ENCODE measurements around the gene PCDHA8.
"Not testable (repeated sequence)": the region's sequence is repeated elsewhere in the genome, so short reads cannot be mapped to it uniquely, and the experiment has no call there.

Gene PCDHA8, protein sequence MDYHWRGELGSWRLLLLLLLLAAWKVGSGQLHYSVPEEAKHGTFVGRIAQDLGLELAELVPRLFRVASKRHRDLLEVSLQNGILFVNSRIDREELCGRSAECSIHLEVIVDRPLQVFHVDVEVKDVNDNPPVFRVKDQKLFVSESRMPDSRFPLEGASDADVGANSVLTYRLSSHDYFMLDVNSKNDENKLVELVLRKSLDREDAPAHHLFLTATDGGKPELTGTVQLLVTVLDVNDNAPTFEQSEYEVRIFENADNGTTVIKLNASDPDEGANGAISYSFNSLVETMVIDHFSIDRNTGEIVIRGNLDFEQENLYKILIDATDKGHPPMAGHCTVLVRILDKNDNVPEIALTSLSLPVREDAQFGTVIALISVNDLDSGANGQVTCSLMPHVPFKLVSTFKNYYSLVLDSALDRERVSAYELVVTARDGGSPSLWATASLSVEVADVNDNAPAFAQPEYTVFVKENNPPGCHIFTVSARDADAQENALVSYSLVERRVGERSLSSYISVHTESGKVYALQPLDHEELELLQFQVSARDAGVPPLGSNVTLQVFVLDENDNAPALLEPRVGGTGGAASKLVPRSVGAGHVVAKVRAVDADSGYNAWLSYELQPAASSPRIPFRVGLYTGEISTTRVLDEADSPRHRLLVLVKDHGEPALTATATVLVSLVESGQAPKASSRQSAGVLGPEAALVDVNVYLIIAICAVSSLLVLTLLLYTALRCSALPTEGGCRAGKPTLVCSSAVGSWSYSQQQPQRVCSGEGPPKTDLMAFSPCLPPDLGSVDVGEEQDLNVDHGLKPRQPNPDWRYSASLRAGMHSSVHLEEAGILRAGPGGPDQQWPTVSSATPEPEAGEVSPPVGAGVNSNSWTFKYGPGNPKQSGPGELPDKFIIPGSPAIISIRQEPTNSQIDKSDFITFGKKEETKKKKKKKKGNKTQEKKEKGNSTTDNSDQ

DNA sequence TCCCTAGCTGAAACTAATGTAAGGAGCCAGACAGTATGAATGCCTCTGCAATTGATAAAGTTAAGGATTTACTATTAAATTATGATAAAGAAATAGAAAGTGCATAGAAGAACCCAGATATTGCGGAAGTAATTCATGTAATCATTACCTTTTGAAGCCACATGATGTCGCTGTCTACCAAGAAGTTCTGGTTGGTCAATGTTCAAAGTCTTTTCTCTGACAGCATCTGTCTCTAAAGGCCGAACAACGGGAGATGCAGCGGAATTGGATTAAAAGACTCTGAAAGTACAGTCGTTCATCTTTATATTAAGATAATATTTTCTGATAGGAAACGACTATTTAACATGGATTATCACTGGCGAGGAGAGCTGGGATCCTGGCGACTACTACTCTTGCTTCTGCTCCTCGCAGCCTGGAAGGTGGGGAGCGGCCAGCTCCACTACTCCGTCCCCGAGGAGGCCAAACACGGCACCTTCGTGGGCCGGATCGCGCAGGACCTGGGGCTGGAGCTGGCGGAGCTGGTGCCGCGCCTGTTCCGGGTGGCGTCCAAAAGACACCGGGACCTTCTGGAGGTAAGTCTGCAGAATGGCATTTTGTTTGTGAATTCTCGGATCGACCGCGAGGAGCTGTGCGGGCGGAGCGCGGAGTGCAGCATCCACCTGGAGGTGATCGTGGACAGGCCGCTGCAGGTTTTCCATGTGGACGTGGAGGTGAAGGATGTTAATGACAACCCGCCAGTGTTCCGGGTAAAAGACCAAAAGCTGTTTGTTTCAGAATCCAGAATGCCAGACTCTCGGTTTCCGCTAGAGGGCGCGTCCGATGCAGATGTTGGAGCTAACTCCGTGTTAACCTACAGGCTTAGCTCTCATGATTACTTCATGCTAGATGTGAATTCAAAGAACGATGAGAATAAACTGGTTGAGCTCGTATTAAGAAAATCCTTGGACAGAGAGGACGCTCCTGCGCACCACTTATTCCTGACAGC is at the start of gene PCDHA8:
Gene PCDHA8, plus strand, starts transcription at position 210 of the 985 bp plus-strand sequence. Its CDS starts 135 bp downstream, at position 345.
- DNase-seq (ENCODE audit: low read depth), result no peak

DNA sequence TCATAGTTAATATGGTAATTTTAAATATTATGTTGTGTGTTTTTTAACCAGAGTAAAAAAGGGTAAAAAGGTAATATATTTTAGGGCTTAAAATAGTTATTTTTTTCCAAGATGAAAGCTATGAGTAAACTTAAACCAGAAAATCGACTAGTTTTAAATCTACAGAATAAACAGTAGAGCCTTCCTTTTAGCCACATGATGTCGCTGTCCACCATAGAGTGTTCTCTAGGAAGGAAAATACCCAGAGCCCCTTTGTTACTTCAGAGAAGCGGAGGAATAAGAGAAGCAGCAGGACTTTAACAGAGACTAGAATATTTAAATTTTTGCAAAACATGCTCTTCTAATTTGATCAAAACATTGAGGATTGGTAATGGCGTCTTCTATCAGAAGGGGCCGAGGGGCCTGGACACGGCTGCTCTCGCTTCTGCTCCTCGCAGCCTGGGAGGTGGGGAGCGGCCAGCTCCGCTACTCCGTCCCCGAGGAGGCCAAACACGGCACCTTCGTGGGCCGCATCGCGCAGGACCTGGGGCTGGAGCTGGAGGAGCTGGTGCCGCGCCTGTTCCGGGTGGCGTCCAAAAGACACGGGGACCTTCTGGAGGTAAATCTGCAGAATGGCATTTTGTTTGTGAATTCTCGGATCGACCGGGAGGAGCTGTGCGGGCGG is 46.3 kb upstream of the PCDHA8 start, which contains the start of gene PCDHA2:
Gene PCDHA2, plus strand, starts transcription at position 258 of the 664 bp plus-strand sequence.
- no peak for DNase-seq (ENCODE audit: low read depth)

DNA sequence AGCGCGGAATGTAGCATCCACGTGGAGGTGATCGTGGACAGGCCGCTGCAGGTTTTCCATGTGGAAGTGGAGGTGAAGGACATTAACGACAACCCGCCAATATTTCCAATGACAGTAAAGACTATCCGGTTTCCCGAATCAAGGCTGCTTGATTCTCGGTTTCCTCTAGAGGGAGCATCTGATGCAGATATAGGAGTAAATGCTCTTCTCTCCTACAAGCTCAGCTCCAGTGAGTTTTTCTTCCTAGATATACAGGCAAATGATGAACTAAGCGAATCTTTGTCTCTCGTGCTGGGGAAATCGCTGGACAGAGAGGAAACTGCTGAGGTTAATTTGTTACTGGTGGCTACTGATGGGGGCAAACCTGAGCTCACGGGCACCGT is 45.7 kb upstream of the PCDHA8 start:
- no peak for DNase-seq (ENCODE audit: low read depth)

DNA sequence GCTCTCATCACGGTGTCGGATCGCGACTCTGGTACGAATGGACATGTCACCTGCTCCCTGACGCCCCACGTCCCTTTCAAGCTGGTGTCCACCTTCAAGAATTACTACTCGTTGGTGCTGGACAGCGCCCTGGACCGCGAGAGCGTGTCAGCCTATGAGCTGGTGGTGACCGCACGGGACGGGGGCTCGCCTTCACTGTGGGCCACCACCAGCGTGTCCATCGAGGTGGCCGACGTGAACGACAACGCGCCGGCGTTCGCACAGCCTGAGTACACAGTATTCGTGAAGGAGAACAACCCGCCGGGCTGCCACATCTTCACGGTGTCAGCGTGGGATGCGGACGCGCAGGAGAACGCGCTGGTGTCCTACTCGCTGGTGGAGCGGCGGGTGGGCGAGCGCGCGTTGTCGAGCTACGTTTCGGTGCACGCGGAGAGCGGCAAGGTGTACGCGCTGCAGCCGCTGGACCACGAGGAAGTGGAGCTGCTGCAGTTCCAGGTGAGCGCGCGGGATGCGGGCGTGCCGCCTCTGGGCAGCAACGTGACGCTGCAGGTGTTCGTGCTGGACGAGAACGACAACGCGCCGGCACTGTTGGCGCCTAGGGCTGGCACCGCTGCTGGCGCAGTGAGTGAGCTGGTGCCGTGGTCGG is 44.8 kb upstream of the PCDHA8 start:
- not testable (repeated sequence) for DNase-seq (ENCODE audit: low read depth)

DNA sequence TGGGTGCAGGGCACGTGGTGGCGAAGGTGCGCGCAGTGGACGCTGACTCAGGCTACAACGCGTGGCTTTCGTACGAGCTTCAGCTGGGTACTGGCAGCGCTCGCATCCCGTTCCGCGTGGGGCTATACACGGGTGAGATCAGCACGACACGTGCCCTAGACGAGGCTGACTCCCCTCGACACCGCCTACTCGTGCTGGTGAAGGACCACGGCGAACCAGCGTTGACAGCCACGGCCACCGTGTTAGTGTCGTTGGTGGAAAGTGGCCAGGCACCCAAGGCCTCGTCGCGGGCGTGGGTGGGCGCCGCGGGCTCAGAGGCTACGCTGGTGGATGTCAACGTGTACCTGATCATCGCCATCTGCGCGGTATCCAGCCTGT is 44.3 kb upstream of the PCDHA8 start:
- no peak for DNase-seq (ENCODE audit: low read depth)

DNA sequence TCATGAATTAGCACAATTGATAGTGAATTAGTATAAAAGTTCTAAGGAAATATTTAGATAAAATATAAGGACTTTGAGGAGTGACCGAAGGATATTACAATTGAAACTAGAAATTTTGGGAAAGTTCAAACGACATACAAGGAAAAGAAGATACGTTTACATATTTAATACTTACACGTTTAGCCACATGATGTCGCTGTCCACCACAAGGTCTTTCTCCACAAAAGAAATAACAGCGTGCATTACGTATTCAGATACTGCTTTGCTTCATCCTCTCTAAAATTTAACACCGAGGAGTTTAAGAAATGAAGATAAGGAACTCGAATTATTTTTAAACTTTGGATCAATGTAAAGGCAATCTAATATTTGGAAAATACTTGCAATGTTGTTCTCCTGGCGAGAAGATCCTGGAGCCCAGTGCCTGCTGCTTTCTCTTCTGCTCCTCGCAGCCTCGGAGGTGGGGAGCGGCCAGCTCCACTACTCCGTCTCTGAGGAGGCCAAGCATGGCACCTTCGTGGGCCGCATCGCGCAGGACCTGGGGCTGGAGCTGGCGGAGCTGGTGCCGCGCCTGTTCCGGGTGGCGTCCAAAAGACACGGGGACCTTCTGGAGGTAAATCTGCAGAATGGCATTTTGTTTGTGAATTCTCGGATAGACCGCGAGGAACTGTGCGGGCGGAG is 40.0 kb upstream of the PCDHA8 start, which contains the start of gene PCDHA3:
Gene PCDHA3, plus strand, starts transcription at position 242 of the 678 bp plus-strand sequence.
- no peak for DNase-seq (ENCODE audit: low read depth)

DNA sequence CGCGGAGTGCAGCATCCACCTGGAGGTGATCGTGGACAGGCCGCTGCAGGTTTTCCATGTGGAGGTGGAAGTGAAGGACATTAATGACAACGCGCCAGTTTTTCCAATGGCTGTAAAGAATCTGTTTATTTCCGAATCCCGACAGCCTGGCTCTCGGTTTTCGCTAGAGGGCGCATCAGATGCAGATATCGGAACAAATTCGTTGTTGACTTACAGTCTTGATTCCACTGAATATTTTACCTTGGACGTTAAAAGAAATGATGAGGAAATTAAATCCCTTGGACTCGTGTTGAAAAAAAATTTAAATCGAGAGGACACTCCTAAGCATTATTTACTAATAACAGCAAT is 39.5 kb upstream of the PCDHA8 start:
- DNase-seq (ENCODE audit: low read depth), result no peak

DNA sequence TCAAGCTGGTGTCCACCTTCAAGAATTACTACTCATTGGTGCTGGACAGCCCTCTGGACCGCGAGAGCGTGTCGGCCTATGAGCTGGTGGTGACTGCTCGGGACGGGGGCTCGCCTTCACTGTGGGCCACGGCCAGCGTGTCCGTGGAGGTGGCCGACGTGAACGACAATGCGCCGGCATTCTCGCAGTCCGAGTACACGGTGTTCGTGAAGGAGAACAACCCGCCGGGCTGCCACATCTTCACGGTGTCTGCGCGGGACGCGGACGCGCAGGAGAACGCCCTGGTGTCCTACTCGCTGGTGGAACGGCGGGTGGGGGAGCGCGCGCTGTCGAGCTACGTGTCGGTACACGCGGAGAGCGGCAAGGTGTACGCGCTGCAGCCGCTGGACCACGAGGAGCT is 38.6 kb upstream of the PCDHA8 start:
- DNase-seq (ENCODE audit: low read depth), result not testable (repeated sequence)

DNA sequence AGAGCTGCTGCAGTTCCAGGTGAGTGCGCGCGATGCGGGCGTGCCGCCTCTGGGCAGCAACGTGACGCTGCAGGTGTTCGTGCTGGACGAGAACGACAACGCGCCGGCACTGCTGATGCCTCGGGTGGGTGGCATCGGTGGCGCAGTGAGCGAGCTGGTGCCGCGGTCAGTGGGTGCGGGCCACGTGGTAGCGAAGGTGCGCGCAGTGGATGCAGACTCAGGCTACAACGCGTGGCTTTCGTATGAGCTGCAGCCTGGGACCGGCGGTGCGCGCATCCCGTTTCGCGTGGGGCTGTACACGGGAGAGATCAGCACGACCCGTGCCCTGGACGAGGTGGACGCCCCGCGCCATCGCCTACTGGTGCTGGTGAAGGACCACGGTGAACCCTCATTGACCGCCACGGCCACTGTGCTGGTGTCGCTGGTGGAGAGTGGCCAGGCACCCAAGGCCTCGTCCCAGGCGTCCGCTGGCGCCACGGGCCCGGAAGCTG is 38.2 kb upstream of the PCDHA8 start:
- no peak for DNase-seq (ENCODE audit: low read depth)

DNA sequence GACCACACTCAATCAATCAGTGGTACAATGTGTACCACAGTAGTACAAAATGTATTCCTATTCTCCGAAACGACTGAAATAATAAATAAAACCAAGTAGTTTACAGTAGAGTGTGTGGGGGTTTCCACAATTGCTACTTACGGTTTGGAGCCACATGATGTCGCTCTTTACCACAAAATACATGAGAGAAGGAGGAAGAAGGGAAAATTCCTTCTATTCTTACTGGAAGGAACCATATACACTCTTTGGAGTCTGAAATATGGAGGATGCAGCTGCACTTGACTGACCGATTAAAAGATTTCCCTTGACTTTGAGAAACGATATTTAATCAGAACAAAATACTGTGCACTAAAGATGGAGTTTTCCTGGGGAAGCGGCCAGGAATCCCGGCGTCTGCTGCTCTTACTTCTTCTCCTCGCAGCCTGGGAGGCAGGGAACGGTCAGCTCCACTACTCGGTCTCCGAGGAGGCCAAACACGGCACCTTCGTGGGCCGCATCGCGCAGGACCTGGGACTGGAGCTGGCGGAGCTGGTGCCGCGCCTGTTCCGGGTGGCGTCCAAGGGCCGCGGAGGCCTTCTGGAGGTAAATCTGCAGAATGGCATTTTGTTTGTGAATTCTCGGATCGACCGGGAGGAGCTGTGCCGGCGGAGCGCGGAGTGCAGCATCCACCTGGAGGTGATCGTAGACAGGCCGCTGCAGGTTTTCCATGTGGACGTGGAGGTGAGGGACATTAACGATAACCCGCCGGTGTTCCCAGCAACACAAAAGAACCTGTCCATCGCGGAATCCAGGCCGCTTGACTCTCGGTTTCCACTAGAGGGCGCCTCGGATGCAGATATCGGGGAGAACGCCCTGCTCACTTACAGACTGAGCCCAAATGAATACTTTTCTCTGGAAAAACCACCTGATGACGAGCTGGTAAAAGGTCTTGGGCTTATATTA is 33.9 kb upstream of the PCDHA8 start, which contains the start of gene PCDHA4:
Gene PCDHA4, plus strand, starts transcription at position 235 of the 942 bp plus-strand sequence.
- no peak for DNase-seq (ENCODE audit: low read depth)

DNA sequence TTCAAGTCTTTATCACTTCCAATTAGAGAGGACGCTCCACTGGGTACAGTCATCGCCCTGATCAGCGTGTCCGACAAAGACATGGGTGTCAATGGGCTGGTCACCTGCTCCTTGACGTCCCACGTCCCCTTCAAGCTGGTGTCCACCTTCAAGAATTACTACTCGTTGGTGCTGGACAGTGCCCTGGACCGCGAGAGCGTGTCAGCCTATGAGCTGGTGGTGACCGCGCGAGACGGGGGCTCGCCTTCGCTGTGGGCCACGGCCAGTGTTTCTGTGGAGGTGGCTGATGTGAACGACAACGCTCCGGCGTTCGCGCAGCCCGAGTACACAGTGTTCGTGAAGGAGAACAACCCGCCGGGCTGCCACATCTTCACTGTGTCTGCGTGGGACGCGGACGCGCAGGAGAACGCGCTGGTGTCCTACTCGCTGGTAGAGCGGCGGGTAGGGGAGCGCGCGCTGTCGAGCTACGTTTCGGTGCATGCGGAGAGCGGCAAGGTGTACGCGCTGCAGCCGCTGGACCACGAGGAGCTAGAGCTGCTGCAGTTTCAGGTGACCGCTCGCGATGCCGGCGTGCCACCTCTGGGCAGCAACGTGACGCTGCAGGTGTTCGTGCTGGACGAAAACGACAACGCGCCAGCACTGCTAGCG is 32.6 kb upstream of the PCDHA8 start:
- DNase-seq (ENCODE audit: low read depth), result not testable (repeated sequence)

DNA sequence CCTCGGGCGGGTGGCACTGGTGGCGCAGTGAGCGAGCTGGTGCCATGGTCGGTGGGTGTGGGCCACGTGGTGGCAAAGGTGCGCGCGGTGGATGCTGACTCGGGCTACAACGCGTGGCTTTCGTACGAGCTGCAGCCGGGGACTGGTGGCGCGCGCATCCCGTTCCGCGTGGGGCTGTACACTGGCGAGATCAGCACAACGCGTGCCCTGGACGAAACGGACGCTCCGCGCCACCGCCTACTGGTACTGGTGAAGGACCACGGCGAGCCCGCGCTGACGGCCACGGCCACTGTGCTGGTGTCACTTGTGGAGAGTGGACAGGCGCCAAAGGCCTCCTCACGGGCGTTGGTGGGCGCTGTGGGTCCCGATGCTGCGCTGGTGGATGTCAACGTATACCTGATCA is 32.1 kb upstream of the PCDHA8 start:
- no peak for DNase-seq (ENCODE audit: low read depth)

DNA sequence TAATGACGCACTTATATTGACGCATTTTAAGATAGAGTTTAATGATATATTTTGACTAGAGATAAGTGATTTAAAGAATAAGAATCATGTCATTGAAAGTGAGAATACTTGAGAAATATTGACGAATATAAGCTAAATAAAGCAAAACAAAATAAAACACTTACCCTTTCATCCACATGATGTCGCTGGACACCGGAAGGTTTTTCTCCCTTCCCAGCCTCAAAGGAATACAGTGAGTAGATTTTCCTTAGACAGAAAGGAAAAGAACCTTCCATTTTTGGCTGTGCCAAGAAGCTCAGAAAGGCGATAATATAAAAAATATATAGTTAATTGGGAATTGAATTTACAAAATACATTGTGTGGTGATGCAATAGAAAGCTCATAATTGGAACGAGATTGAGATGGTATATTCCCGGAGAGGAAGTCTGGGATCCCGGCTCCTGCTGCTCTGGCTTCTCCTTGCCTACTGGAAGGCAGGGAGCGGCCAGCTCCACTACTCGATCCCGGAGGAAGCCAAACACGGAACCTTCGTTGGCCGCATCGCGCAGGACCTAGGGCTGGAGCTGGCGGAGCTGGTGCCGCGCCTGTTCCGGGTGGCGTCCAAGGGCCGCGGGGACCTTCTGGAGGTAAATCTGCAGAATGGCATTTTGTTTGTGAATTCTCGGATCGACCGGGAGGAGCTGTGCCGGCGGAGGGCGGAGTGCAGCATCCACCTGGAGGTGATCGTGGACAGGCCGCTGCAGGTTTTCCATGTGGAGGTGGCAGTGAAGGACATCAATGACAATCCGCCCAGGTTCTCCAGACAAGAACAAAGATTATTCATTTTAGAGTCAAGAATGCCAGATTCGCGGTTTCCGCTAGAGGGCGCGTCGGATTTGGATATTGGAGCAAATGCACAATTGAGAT is 19.4 kb upstream of the PCDHA8 start, which contains the start of gene PCDHA5:
Gene PCDHA5, plus strand, starts transcription at position 239 of the 906 bp plus-strand sequence.
- DNase-seq (ENCODE audit: low read depth), result no peak

DNA sequence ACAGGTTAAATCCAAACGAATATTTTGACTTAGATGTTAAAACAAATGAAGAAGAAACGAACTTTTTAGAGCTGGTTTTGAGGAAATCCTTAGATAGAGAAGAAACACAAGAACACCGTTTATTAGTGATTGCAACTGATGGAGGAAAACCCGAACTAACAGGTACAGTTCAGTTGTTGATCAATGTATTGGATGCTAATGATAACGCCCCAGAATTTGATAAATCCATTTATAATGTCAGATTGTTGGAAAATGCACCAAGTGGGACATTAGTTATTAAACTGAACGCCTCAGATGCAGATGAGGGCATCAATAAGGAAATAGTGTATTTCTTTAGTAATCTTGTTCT is 18.7 kb upstream of the PCDHA8 start:
- DNase-seq (ENCODE audit: low read depth), result no peak

DNA sequence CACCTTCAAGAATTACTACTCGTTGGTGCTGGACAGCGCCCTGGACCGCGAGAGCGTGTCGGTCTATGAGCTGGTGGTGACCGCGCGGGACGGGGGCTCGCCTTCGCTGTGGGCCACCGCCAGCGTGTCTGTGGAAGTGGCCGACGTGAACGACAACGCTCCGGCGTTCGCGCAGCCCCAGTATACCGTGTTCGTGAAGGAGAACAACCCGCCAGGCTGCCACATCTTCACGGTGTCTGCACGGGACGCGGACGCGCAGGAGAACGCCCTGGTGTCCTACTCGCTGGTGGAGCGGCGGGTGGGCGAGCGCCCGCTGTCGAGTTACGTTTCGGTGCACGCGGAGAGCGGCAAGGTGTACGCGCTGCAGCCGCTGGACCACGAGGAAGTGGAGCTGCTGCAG is 18.0 kb upstream of the PCDHA8 start:
- DNase-seq (ENCODE audit: low read depth), result not testable (repeated sequence)

DNA sequence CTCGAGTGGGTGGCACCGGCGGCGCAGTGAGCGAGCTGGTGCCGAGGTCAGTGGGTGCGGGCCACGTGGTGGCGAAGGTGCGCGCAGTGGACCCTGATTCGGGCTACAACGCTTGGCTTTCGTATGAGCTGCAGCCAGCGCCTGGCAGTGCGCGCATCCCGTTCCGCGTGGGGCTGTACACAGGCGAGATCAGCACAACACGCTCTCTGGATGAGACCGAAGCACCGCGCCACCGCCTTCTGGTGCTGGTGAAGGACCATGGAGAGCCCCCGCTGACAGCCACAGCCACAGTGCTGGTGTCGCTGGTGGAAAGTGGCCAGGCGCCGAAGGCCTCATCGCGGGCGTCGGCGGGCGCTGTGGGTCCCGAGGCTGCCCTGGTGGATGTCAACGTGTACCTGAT is 17.5 kb upstream of the PCDHA8 start:
- DNase-seq (ENCODE audit: low read depth), result no peak

Data from GM04504 (cell line).